ENCODE data around the gene BPTF.
"Not testable (repeated sequence)": the region's sequence is repeated elsewhere in the genome, so short reads cannot be mapped to it uniquely, and the experiment has no call there.

Gene BPTF

GRCh38 chr17:67801626-67802175 lies 23.6 kb upstream of the BPTF start:
- H3K27ac ChIP-seq: no peak overlapping the region
- TF ChIP-seq ZFX (IDR thresholded peaks at IDR 0.05; ENCODE audit: borderline replicate concordance) (no peak), CTCF (IDR thresholded peaks at IDR 0.05) (0 out of 2 replicates have a peak, but pooled peaks have one; percentile 9)

- no peak for TF ChIP-seq ZFX (IDR thresholded peaks at IDR 0.05; ENCODE audit: borderline replicate concordance)
- TF ChIP-seq CTCF (IDR thresholded peaks at IDR 0.05): no peak
- no peak overlapping the region for H3K27ac ChIP-seq
Observed at GRCh38 chr17:67810464-67810863, 14.8 kb upstream of the BPTF start.

- not testable (repeated sequence) for H3K27ac ChIP-seq
Observed at GRCh38 chr17:67812380-67812779, 12.9 kb upstream of the BPTF start.

- H3K27ac ChIP-seq: no peak overlapping the region
- TF ChIP-seq ZFX (IDR thresholded peaks at IDR 0.05; ENCODE audit: borderline replicate concordance) (no peak), CTCF (IDR thresholded peaks at IDR 0.05) (no peak)
Observed at GRCh38 chr17:67813803-67814180, 11.5 kb upstream of the BPTF start.

GRCh38 chr17:67818110-67819002 lies 6.9 kb upstream of the BPTF start:
- TF ChIP-seq ZFX (IDR thresholded peaks at IDR 0.05; ENCODE audit: borderline replicate concordance): no peak
- TF ChIP-seq CTCF (IDR thresholded peaks at IDR 0.05): no peak
- H3K27ac ChIP-seq: no peak overlapping the region

GRCh38 chr17:67819722-67820121 lies 5.6 kb upstream of the BPTF start:
- TF ChIP-seq ZFX (IDR thresholded peaks at IDR 0.05; ENCODE audit: borderline replicate concordance) (no peak), CTCF (IDR thresholded peaks at IDR 0.05) (no peak)
- no peak overlapping the region for H3K27ac ChIP-seq

- TF ChIP-seq ZFX (IDR thresholded peaks at IDR 0.05; ENCODE audit: borderline replicate concordance): no peak
- no peak for TF ChIP-seq CTCF (IDR thresholded peaks at IDR 0.05)
- H3K27ac ChIP-seq: no peak overlapping the region
Observed at GRCh38 chr17:67821871-67822367, 3.4 kb upstream of the BPTF start.

GRCh38 chr17:67825627-67826601 lies 611 bp downstream of the BPTF start:
- H3K27ac ChIP-seq: peak overlapping the region; percentile 78

Data from 22Rv1 (cell line).